ENCODE measurements around the gene HMGCS1. TPM values are rescaled to one million over a fixed set of nuclear protein-coding genes. Genes with fewer than 3 reads are reported as not detected.

The HMGCS1 gene
- total and polyA plus RNA-seq, 9 of the 15 experiments (the other 6 are each of a cell fraction or from before 2014, with no cell fraction given), result 43.7 to 337 (median 111) TPM

- H3K9ac ChIP-seq (ENCODE audit: insufficient read depth in 1 of 2, low read depth in 2 of 2, low read length in 2 of 2), result no peak overlapping the region
- in situ Hi-C loops (cut with MboI), result no loop called here
- no peak overlapping the region for H3K27ac ChIP-seq (ENCODE audit: extremely low read depth, low read depth, low read length)
- no peaks in the 10 kb centered on the region for H3K9me1 ChIP-seq (ENCODE audit: control insufficient read depth, insufficient read depth, low read length)
- no peaks in the 10 kb centered on the region for H4K20me1 ChIP-seq (replicated peaks; ENCODE audit: control insufficient read depth, insufficient read depth, low read length)
- DNase-seq (ENCODE audit: extremely low read depth in 1 of 4, low spot score in 3 of 4), result no peak
- FAIRE-seq, result no peak
- no peak overlapping the region for H3K4me3 ChIP-seq
- H3K4me1 ChIP-seq (replicated peaks in 1 of 2; ENCODE audit: control insufficient read depth in 2 of 2, insufficient read depth in 2 of 2, low read length in 2 of 2), result no peaks in the 10 kb centered on the region; a peak in 1 of 5 replicates
- no peaks in the 10 kb centered on the region for H3K36me3 ChIP-seq (ENCODE audit: control insufficient read depth, insufficient read depth, low read length)
- WGBS (ENCODE audit: insufficient coverage, low coverage, missing lambda C conversion rate), result 0% methylated on average over 4 of the region's 4 CpGs
- no peaks in the 10 kb centered on the region for H3K27me3 ChIP-seq (ENCODE audit: control insufficient read depth in 2 of 2, insufficient read depth in 2 of 2, low read length in 2 of 2)
- TF ChIP-seq DIDO1 (tag; IDR thresholded peaks at IDR 0.05; ENCODE audit: low read depth) (no peak), RBM22 (IDR thresholded peaks at IDR 0.05; ENCODE audit: low read depth, low read length, poor library complexity, severe bottlenecking) (no peak), NR0B1 (IDR thresholded peaks at IDR 0.05; ENCODE audit: partially characterized antibody) (no peak)
- no TSS peak for BruUV-seq (replicated peaks)
- H3K9me3 ChIP-seq (replicated peaks; ENCODE audit: control insufficient read depth, insufficient read depth, low read depth, low read length), result peaks cover 13% of the 10 kb centered on the region
- POLR2A ChIA-PET, result no interaction called here
- H3K79me2 ChIP-seq (ENCODE audit: control insufficient read depth, insufficient read depth, low read length), result no peaks in the 10 kb centered on the region
- intact Hi-C loops (cut with micrococcal nuclease), result no loop called here
- CTCF ChIA-PET (ENCODE audit: low intra/inter-chr PET ratio), result no interaction called here
- H3K4me2 ChIP-seq (ENCODE audit: insufficient read depth, low read length), result no peak overlapping the region
- no peak overlapping the region for H2AFZ ChIP-seq (ENCODE audit: low read depth, low read length)
- ATAC-seq, result no peak
Measured at GRCh38 chr5:43335681-43336080, 22.5 kb upstream of the HMGCS1 start.

- DNase-seq (ENCODE audit: extremely low read depth in 1 of 4, low spot score in 3 of 4) (no peak), ATAC-seq (no peak), FAIRE-seq (no peak)
- Histone ChIP-seq H3K4me2 (ENCODE audit: insufficient read depth, low read length) (no peak overlapping the region), H3K9ac (ENCODE audit: insufficient read depth in 1 of 2, low read depth in 2 of 2, low read length in 2 of 2) (no peak overlapping the region), H3K79me2 (ENCODE audit: control insufficient read depth, insufficient read depth, low read length) (no peaks in the 10 kb centered on the region), H4K20me1 (replicated peaks; ENCODE audit: control insufficient read depth, insufficient read depth, low read length) (no peaks in the 10 kb centered on the region), H3K9me1 (ENCODE audit: control insufficient read depth, insufficient read depth, low read length) (no peaks in the 10 kb centered on the region), H2AFZ (ENCODE audit: low read depth, low read length) (no peak overlapping the region), H3K9me3 (replicated peaks; ENCODE audit: control insufficient read depth, insufficient read depth, low read depth, low read length) (peaks cover 14% of the 10 kb centered on the region), H3K36me3 (ENCODE audit: control insufficient read depth, insufficient read depth, low read length) (no peaks in the 10 kb centered on the region), H3K27ac (ENCODE audit: extremely low read depth, low read depth, low read length) (no peak overlapping the region), H3K27me3 (ENCODE audit: control insufficient read depth in 2 of 2, insufficient read depth in 2 of 2, low read length in 2 of 2) (no peaks in the 10 kb centered on the region), H3K4me3 (no peak overlapping the region), H3K4me1 (replicated peaks in 1 of 2; ENCODE audit: control insufficient read depth in 2 of 2, insufficient read depth in 2 of 2, low read length in 2 of 2) (no peaks in the 10 kb centered on the region; a peak in 1 of 5 replicates)
- no TSS peak for BruUV-seq (replicated peaks)
- in situ Hi-C loops (cut with MboI) (no loop called here), intact Hi-C loops (cut with micrococcal nuclease) (no loop called here)
- WGBS (ENCODE audit: insufficient coverage, low coverage, missing lambda C conversion rate), result 0% methylated on average over 1 of the region's 1 CpG
- ChIA-PET CTCF (ENCODE audit: low intra/inter-chr PET ratio) (no interaction called here), POLR2A (no interaction called here)
- TF ChIP-seq CREB3L1 (IDR thresholded peaks at IDR 0.05; ENCODE audit: borderline replicate concordance, low read depth) (no peak), ZNF699 (CRISPR knock-in tag; IDR thresholded peaks at IDR 0.05; ENCODE audit: insufficient replicate concordance) (no peak), PKNOX1 (IDR thresholded peaks at IDR 0.05) (no peak), SOX6 (IDR thresholded peaks at IDR 0.05) (no peak), ZHX1 (conservative IDR thresholded peaks at IDR 0.05; ENCODE audit: low read length) (no peak), PHB (CRISPR knock-in tag; IDR thresholded peaks at IDR 0.05) (no peak)
Measured at GRCh38 chr5:43332401-43332800, 19.2 kb upstream of the HMGCS1 start.
